KOPT-K1 (cell line): ENCODE measurements around the gene RPL29.

Experiments used
- H3K27ac ChIP-seq: fragments of 200-600 bp; sonication (generic); 2 replicates; pipeline ENCODE4 v1.5.1; 2016; ENCODE audit warnings: antibody characterized with exemption, mild to moderate bottlenecking, low read depth, low read length; ENCODE audit not compliant: poor library complexity, severe bottlenecking
- H3K36me3 ChIP-seq: fragments of 200-600 bp; sonication (generic); 2 replicates; pipeline ENCODE4 v1.5.1; 2017; ENCODE audit warnings: antibody characterized with exemption, mild to moderate bottlenecking, low read length, moderate library complexity; ENCODE audit not compliant: insufficient read depth
- H3K9me3 ChIP-seq: fragments of 200-600 bp; sonication (generic); 2 replicates; pipeline ENCODE4 v1.5.1; 2017; ENCODE audit warnings: antibody characterized with exemption, low read length, mild to moderate bottlenecking; ENCODE audit not compliant: insufficient read depth, poor library complexity, severe bottlenecking

The RPL29 gene

DNA sequence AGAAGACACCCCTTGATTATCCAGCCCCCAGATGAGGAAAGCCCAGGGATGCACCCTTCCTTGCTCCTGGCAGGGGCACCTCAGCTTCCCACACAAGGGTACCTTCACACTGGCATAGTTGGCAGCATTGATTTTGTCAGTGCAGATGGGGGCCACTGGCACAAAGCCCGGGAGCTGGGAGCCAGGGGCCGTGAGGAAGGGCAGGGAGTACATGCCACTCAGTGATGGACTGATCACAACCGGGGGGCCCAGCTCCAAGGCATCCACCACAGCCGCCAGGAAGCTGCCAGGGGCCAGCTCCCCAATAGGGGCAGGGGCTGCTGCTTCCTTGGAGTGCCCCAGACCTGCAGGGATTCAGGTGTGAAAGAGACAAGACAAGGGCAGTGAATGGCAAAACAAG, 25.9 kb downstream of the RPL29 start:
- Histone ChIP-seq H3K9me3 (no peaks in the 10 kb centered on the region), H3K36me3 (no peaks in the 10 kb centered on the region), H3K27ac (no peak overlapping the region)

DNA sequence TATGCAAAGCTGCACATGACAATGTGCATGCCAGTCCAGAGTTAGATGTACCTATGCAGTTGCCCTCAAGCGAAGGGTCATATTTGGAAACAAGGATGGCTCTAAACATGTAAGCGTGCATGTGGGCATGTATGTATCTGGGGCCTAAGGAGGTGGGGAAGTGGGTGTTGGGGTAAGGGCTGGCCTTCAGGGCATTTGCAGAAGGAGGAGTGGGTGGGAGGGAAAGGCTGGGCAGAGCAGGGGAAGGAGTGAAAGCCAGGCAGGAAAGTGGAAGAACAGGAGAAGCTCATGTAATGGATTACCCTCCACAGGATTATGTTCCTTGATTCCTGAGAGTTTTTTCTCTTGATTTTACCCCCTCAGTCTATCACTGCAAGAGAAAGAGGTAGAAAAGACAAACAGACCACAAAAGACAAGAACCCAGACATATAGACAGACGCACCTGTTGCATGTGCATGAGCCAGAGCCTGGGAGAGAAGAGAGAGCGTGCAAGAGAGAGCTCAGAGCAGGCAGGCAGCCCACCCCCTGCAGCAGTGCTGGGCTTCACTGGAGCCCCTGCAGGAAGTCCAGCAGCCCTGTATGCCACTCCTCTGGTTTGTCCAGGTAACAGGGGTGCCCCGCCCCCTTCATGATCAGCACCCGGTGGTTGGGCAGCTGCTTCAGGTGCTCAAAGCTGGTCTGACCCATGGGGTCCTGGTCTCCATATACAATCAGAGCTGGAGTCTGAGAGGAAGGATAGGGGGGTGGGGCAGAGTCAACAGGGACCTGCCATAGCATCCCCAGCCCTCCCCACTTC, 26.6 kb downstream of the RPL29 start:
- Histone ChIP-seq H3K9me3 (no peaks in the 10 kb centered on the region), H3K27ac (no peak overlapping the region), H3K36me3 (no peaks in the 10 kb centered on the region)

DNA sequence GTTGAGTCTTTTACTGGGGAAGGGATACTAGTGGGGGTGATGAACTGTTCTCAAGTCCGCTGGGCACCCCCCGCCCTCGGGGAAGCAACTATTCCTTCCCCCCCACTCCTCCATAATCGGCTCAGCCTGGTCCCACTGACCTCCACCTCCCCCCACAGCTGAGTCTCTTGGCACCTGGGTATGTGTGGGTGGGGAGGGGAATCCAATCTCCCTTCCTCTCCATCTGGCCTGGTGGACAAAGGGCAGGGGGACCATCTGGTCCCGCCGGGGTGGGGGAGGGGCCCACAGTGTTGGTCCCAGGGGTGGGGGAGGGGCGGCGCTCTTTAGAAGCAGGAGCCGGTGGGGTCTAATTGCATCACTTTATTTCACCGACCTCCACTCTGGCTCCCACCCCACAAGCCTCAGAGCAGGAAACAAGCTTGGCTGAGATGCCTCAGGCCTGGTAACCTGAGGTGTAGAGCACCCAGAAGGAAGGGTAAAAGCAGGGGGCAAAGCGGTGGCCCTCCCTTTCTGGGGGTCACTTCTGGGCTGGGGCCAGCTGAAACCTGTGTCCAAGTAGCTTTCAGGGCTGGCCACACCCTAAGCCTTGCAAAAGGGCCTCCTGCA, 27.4 kb downstream of the RPL29 start:
- H3K9me3 ChIP-seq, result no peaks in the 10 kb centered on the region
- no peak overlapping the region for H3K27ac ChIP-seq
- no peaks in the 10 kb centered on the region for H3K36me3 ChIP-seq

- no peaks in the 10 kb centered on the region for H3K36me3 ChIP-seq
- no peaks in the 10 kb centered on the region for H3K9me3 ChIP-seq
- H3K27ac ChIP-seq, result peak within 1 kb of the TSS; percentile 43
Measured at GRCh38 chr3:51967384-51968169, 28.1 kb downstream of the RPL29 start, which contains the start of gene PCBP4. TSS of gene PCBP4 (minus strand) at chr3:51967454. CDS start at chr3:51961240, 6,214 bp downstream.

DNA sequence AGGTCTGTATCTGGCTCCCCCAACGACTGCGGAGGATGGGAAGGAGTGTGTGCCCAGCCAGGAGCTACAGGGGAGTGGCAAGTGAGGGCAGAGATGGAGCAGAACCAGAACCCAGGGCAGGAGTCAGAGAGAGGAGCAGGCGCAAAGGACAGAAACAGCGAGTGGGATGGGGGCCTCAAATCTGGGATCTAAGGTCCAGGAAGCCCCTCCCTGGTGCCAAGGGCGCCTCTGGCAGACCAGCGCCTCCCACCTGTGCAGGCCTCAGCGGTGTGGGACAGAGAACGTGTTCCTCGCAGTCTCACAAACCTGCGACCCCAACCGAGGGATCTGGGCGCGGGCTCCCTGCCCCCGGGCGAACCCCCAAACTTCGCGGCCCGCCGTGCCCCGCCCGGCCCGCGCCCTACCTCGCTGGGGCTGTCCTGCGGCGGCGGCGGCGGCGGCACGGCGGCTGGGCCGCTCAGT, 28.7 kb downstream of the RPL29 start:
- Histone ChIP-seq H3K9me3 (no peaks in the 10 kb centered on the region), H3K36me3 (no peaks in the 10 kb centered on the region), H3K27ac (peak overlapping the region; percentile 31)

GRCh38 chr3:51966486-51966885, 29.2 kb downstream of the RPL29 start:
- Histone ChIP-seq H3K36me3 (no peaks in the 10 kb centered on the region), H3K27ac (peak overlapping the region; percentile 31), H3K9me3 (no peaks in the 10 kb centered on the region)

GRCh38 chr3:51966016-51966415, 29.7 kb downstream of the RPL29 start:
- H3K9me3 ChIP-seq, result no peaks in the 10 kb centered on the region
- H3K27ac ChIP-seq, result no peak overlapping the region
- H3K36me3 ChIP-seq, result no peaks in the 10 kb centered on the region

DNA sequence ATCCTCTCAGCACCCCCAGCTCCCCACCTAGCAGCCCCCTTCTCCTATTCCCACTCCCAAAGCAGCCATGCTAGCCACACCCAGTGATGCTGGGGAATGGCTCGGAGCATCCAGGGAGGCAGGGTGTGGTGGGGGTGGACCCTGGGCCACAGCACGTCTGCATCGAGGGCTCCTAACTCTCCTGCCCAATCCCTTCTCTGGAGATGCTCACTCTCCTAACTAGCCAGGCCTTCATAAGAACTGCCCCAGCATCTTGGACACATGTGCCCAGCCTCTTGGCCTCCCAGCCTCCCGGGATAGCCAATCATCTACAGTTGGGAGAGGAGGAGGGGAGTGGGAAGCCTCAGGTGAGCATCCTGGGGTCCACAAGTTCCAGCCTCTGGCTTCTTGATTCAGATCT, 31.2 kb downstream of the RPL29 start:
- no peaks in the 10 kb centered on the region for H3K36me3 ChIP-seq
- no peaks in the 10 kb centered on the region for H3K9me3 ChIP-seq
- H3K27ac ChIP-seq, result no peak overlapping the region

DNA sequence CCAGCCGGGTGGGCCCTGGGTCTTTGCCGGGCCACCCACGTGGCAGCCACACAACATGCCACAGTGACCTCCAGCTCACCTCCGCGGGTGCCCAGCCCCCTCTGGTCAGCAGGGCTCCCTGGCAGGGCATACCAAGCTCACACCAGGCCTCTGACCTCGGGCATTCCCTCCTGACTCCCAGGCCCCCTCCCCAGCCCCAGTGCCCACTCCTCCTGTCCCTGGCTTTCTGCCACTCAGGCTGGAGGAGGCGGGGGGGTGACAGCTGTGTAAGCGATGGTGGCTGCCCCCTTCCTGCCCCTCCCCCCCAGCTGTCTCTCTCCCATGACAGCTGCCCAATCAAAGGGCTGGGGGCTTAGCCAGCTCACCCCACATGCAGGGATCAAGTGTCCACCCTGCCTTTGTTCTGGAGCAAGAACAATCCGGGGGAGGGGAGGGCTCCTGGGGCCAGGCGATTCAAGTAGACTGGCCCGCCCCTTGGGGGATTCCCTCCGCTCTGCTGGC, 31.7 kb downstream of the RPL29 start:
- Histone ChIP-seq H3K36me3 (no peaks in the 10 kb centered on the region), H3K9me3 (no peaks in the 10 kb centered on the region), H3K27ac (no peak overlapping the region)

DNA sequence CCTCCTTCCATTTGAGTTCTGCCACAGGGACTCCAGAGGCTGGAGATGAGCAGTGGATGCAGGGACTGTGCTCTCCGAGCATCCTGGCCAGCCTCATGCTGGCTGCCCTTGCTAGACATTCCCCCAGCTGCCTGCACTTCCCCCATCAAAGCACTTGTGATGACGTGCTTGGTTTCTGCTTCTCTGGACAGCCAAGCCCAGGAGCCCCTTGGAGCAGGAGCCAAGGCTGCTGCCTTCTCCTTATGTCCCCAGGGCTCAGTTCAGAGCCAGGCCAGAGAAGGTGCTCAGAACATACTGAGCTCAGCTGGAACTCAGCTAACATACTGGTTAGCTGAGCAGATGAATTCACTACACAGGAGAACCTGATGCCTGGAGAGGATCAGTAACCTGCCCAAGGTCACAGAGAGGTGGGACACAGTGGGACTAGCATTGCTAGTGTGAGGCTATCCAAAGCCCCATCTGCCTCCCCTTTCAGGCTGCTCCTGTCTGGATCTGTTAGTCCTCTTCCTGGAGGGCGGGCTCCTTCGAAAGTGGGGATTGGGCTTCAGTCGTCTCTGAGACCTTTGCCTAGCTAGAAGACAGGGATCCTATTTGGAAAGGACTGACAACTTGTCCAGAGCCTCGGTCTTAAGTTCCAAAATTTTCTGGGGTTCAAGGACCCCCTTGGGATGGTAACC, 32.7 kb downstream of the RPL29 start:
- H3K36me3 ChIP-seq, result no peaks in the 10 kb centered on the region
- H3K9me3 ChIP-seq, result no peaks in the 10 kb centered on the region
- no peak overlapping the region for H3K27ac ChIP-seq

- H3K9me3 ChIP-seq, result no peaks in the 10 kb centered on the region
- no peak overlapping the region for H3K27ac ChIP-seq
- no peaks in the 10 kb centered on the region for H3K36me3 ChIP-seq
Measured at GRCh38 chr3:51961602-51962569, 33.8 kb downstream of the RPL29 start.

DNA sequence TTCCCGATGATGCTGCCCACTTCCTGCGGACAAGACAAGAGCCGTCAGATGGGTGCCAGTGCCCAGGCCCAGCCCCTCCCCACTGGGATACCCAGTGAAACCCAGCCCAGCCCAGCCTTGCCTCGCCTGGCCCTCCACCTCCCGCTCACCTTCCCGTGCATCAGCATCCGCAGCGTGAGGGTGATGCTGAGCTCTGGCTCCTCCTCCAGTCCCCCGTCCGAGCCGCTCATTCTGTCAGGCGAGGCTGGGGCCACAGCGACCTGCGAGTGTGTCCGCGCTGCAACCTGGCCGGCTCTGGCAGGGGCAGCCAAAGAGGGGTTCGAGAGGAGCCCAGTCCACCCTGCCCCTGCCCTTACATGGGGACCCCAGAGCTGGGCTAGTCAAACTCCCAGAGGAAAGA, 34.7 kb downstream of the RPL29 start:
- Histone ChIP-seq H3K9me3 (no peaks in the 10 kb centered on the region), H3K36me3 (no peaks in the 10 kb centered on the region), H3K27ac (no peak overlapping the region)

DNA sequence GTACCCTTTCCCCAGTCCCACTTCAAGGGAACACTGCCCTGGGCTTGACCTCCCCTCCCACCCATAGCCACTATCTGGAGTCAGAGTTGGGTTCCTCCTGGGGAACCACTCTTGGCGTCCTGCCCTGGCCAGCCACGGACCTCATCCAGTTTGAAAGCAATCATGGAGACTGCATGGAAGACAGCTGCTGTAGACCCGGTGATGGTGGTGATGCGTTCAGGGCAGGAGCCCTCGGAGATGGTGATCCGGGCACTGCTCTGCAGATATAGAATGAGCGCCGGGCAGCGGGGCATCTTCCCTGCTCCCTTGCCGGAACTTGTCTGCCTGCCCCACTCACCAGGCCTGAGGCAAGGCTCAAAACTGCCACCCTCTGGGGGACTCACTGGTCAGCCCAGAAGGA, 35.3 kb downstream of the RPL29 start:
- H3K27ac ChIP-seq, result no peak overlapping the region
- no peaks in the 10 kb centered on the region for H3K9me3 ChIP-seq
- H3K36me3 ChIP-seq, result no peaks in the 10 kb centered on the region

DNA sequence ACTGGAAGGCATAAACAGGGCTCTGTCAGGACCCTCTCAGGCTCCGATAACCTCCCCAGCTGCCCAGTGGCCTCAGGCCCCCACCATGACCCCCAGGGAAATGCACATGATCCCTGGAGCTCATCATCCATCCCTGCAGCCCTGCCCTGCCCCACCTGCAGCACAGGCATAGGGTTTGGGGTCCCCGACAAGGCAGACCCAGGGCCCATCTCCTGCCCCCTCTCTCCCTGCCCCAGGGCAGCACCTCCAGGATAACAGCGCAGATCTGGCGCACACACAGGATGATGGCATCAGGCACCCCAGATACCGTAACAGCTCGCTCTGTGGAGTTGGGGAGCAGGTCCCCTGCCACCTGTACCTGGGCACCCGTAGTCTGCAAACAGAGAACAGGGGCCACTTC, 36.0 kb downstream of the RPL29 start:
- no peaks in the 10 kb centered on the region for H3K9me3 ChIP-seq
- H3K36me3 ChIP-seq, result no peaks in the 10 kb centered on the region
- no peak overlapping the region for H3K27ac ChIP-seq
